ENCODE measurements around the gene PTGS1. TPM values are rescaled to one million over a fixed set of nuclear protein-coding genes. Genes with fewer than 3 reads are reported as not detected.

PTGS1 gene
- total RNA-seq, 1 experiment from 2014 or later = 2.6 TPM

GRCh38 chr9:122367774-122368460 is 2.9 kb upstream of the PTGS1 start:
- in situ Hi-C loops (cut with HindIII; ENCODE audit: low pct_unique_long_range_greater_than_20kb, low sequenced_read_pairs) = no loop called here
- DNase-seq (ENCODE audit: low read depth) = no peak

GRCh38 chr9:122368642-122369041 is 2.2 kb upstream of the PTGS1 start:
- in situ Hi-C loops (cut with HindIII; ENCODE audit: low pct_unique_long_range_greater_than_20kb, low sequenced_read_pairs) = no loop called here
- DNase-seq (ENCODE audit: low read depth) = no peak

GRCh38 chr9:122370303-122370702 is 521 bp upstream of the PTGS1 start:
- in situ Hi-C loops (cut with HindIII; ENCODE audit: low pct_unique_long_range_greater_than_20kb, low sequenced_read_pairs) = no loop called here
- DNase-seq (ENCODE audit: low read depth) = no peak

GRCh38 chr9:122371846-122372245 is 1.0 kb downstream of the PTGS1 start:
- in situ Hi-C loops (cut with HindIII; ENCODE audit: low pct_unique_long_range_greater_than_20kb, low sequenced_read_pairs) = no loop called here
- no peak for DNase-seq (ENCODE audit: low read depth)

- in situ Hi-C loops (cut with HindIII; ENCODE audit: low pct_unique_long_range_greater_than_20kb, low sequenced_read_pairs) = no loop called here
- DNase-seq (ENCODE audit: low read depth) = no peak
These were observed 2.3 kb downstream of the PTGS1 start for GRCh38 chr9:122372856-122373845.

GRCh38 chr9:122374885-122375420 is 4.1 kb downstream of the PTGS1 start:
- in situ Hi-C loops (cut with HindIII; ENCODE audit: low pct_unique_long_range_greater_than_20kb, low sequenced_read_pairs) = no loop called here
- no peak for DNase-seq (ENCODE audit: low read depth)

GRCh38 chr9:122376796-122377195 is 6.0 kb downstream of the PTGS1 start:
- in situ Hi-C loops (cut with HindIII; ENCODE audit: low pct_unique_long_range_greater_than_20kb, low sequenced_read_pairs) = no loop called here

GRCh38 chr9:122377241-122378164 is 6.7 kb downstream of the PTGS1 start:
- DNase-seq (ENCODE audit: low read depth) = no peak
- in situ Hi-C loops (cut with HindIII; ENCODE audit: low pct_unique_long_range_greater_than_20kb, low sequenced_read_pairs) = no loop called here

More at GRCh38 chr9:122376796-122377195, 6.0 kb downstream of the PTGS1 start:
- no peak for DNase-seq (ENCODE audit: low read depth)

- in situ Hi-C loops (cut with HindIII; ENCODE audit: low pct_unique_long_range_greater_than_20kb, low sequenced_read_pairs) = no loop called here
- no peak for DNase-seq (ENCODE audit: low read depth)
These were observed 7.4 kb downstream of the PTGS1 start for GRCh38 chr9:122378236-122378635.

- no peak for DNase-seq (ENCODE audit: low read depth)
- in situ Hi-C loops (cut with HindIII; ENCODE audit: low pct_unique_long_range_greater_than_20kb, low sequenced_read_pairs) = no loop called here
These were observed 8.5 kb downstream of the PTGS1 start for GRCh38 chr9:122379340-122379739.

GRCh38 chr9:122380293-122380692 is 9.5 kb downstream of the PTGS1 start:
- in situ Hi-C loops (cut with HindIII; ENCODE audit: low pct_unique_long_range_greater_than_20kb, low sequenced_read_pairs) = no loop called here
- no peak for DNase-seq (ENCODE audit: low read depth)

- in situ Hi-C loops (cut with HindIII; ENCODE audit: low pct_unique_long_range_greater_than_20kb, low sequenced_read_pairs) = no loop called here
These were observed 10.6 kb downstream of the PTGS1 start for GRCh38 chr9:122381206-122381950.

GRCh38 chr9:122382901-122383850 is 12.4 kb downstream of the PTGS1 start:
- DNase-seq (ENCODE audit: low read depth) = no peak
- in situ Hi-C loops (cut with HindIII; ENCODE audit: low pct_unique_long_range_greater_than_20kb, low sequenced_read_pairs) = no loop called here

More at GRCh38 chr9:122381206-122381950, 10.6 kb downstream of the PTGS1 start:
- no peak for DNase-seq (ENCODE audit: low read depth)

- peak; percentile 81 for DNase-seq (ENCODE audit: low read depth)
- in situ Hi-C loops (cut with HindIII; ENCODE audit: low pct_unique_long_range_greater_than_20kb, low sequenced_read_pairs) = no loop called here
These were observed 13.2 kb downstream of the PTGS1 start for GRCh38 chr9:122383992-122384461.

- no peak for DNase-seq (ENCODE audit: low read depth)
- in situ Hi-C loops (cut with HindIII; ENCODE audit: low pct_unique_long_range_greater_than_20kb, low sequenced_read_pairs) = no loop called here
These were observed 15.6 kb downstream of the PTGS1 start for GRCh38 chr9:122386311-122386872.

- no peak for DNase-seq (ENCODE audit: low read depth)
- in situ Hi-C loops (cut with HindIII; ENCODE audit: low pct_unique_long_range_greater_than_20kb, low sequenced_read_pairs) = no loop called here
These were observed 16.7 kb downstream of the PTGS1 start for GRCh38 chr9:122387536-122387935.
